Measurements from ENCODE around the gene ZFPM1. TPM values are rescaled to one million over a fixed set of nuclear protein-coding genes. Genes with fewer than 3 reads are reported as not detected.
A peak's percentile ranks its signal among the peaks of the same experiment; 100 is the strongest.

Gene ZFPM1
- 3.8 TPM for polyA plus RNA-seq (2013, experiment 1 of 2)
- polyA plus RNA-seq (2013, experiment 2 of 2) = 4.0 TPM

DNA sequence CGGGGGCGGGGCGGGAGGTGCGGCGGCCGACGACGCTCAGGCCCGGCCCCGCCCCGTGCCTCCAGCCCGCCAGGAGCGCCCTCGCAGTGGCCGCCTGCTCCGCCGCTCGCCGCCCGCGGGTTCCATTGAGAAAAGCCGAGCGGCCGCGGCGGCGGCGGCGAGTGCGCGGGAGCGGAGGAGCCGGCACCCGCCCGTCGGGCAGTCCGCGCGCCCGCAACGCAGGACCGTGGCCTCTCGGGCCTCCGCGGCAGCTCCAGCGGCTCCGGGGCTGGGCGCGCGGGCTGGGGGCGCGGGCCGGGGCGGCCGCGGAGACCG, at the start of gene ZFPM1:
Gene ZFPM1, plus strand, starts transcription at position 64 of the 315 bp plus-strand sequence. CDS start 359 bp downstream, outside the sequence.
- Histone ChIP-seq H4K91ac (ENCODE audit: low read depth, low read length, poor library complexity) (no peak within 1 kb of the TSS), H3K23ac (ENCODE audit: low read depth, low read length, poor library complexity) (peak within 1 kb of the TSS; percentile 85), H3K36me3 (replicated peaks in 1 of 2; ENCODE audit: control insufficient read depth in 2 of 2, insufficient read depth in 2 of 2, low read length in 2 of 2) (no peaks in the 10 kb centered on the region), H2BK12ac (ENCODE audit: low read length) (peak within 1 kb of the TSS; percentile 31), H2BK120ac (ENCODE audit: low read depth, low read length) (peak within 1 kb of the TSS; percentile 54), H2BK5ac (ENCODE audit: low read length) (peak within 1 kb of the TSS; percentile 16), H3K27ac (replicated peaks; ENCODE audit: low read length) (peak within 1 kb of the TSS; percentile 75), H2AFZ (ENCODE audit: low read length) (peak within 1 kb of the TSS; percentile 100), H3K4ac (ENCODE audit: low read length) (peak within 1 kb of the TSS; percentile 53), H3K4me3 (ENCODE audit: low read length in 2 of 2) (peak within 1 kb of the TSS; percentile 62 to 87), H3K18ac (ENCODE audit: low read length) (peak within 1 kb of the TSS; percentile 65), H3K9ac (ENCODE audit: low read depth, low read length, poor library complexity) (peak within 1 kb of the TSS; percentile 70), H2BK15ac (ENCODE audit: low read length) (peak within 1 kb of the TSS; percentile 94), H2AK5ac (ENCODE audit: low read depth, low read length) (peak within 1 kb of the TSS; percentile 83), H4K8ac (ENCODE audit: low read depth, low read length) (no peak within 1 kb of the TSS), H3K79me1 (ENCODE audit: low read depth, low read length) (peaks cover 8% of the 10 kb centered on the region), H3K9me3 (replicated peaks in 1 of 2; ENCODE audit: control insufficient read depth in 2 of 2, insufficient read depth in 1 of 2, low read depth in 1 of 2, low read length in 2 of 2) (no peaks in the 10 kb centered on the region), H3K27me3 (ENCODE audit: control insufficient read depth in 3 of 3, insufficient read depth in 3 of 3, low read depth in 1 of 3, low read length in 3 of 3) (peaks cover 14 to 52% (median 38%) of the 10 kb centered on the region in 3 experiments), H3K4me1 (ENCODE audit: control insufficient read depth in 2 of 2, insufficient read depth in 1 of 2, low read depth in 1 of 2, low read length in 2 of 2) (peaks cover 15 to 23% of the 10 kb centered on the region in 2 donors), H3K4me2 (ENCODE audit: insufficient read depth, low read length, poor library complexity, severe bottlenecking) (peak within 1 kb of the TSS; percentile 89), H3K14ac (ENCODE audit: low read length) (no peak within 1 kb of the TSS)
- no CpG with 5 or more reads among the region's 57 CpGs for WGBS, 2 donors (ENCODE audit: extremely low coverage in 2 of 2, insufficient read length in 2 of 2, insufficient replicate concordance in 1 of 2)
- DNase-seq (ENCODE audit: low spot score) = no peak

DNA sequence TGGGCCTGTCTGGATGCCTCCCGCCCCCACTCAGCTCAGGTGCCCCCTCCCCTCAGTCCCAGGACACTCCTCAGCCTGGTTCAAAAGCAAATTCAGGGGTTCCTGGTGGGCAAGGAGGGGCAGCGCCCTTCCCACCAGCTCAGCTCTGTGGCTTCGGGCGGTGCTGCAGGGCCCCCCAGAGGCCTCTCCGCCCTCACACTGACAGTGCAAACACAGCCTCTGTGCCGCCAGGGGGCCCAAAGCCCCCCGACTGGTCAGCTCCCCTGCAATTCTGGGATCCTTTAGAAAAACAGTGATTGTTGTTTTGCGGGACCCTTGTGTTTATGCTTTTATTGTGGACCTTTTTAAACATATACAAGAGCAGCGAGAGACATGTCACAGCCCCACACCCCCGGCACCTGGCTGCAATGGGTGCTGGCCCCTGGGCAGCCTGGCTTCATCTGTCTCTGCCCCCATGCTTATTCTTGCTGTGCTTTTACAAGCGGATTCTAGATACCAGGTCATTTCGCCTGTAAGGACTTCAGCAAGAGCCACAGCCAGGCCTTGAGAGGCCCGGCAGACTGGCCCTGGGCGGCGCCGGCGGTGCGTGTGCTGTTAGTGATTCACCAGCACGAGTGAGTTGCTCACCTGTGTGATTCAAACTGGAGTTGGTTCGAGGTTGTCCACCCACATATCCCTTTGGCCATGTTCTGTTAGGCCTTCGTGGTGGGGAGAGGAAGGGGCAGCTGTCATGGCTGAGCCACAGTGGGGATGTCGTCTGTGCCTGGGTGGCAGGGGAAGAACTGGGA, 49.1 kb upstream of the ZFPM1 start:
- H2BK15ac ChIP-seq (ENCODE audit: low read length) = no peak overlapping the region
- H2BK120ac ChIP-seq (ENCODE audit: low read depth, low read length) = no peak overlapping the region
- H3K27ac ChIP-seq (replicated peaks; ENCODE audit: low read length) = no peak overlapping the region
- no peaks in the 10 kb centered on the region for H3K4me1 ChIP-seq (ENCODE audit: control insufficient read depth in 2 of 2, insufficient read depth in 1 of 2, low read depth in 1 of 2, low read length in 2 of 2)
- no peak overlapping the region for H2AFZ ChIP-seq (ENCODE audit: low read length)
- H3K9me3 ChIP-seq (replicated peaks in 1 of 2; ENCODE audit: control insufficient read depth in 2 of 2, insufficient read depth in 1 of 2, low read depth in 1 of 2, low read length in 2 of 2) = peaks cover 0 to 2% of the 10 kb centered on the region in 2 donors
- no peak overlapping the region for H3K4ac ChIP-seq (ENCODE audit: low read length)
- no CpG with 5 or more reads among the region's 22 CpGs for WGBS, 2 donors (ENCODE audit: extremely low coverage in 2 of 2, insufficient read length in 2 of 2, insufficient replicate concordance in 1 of 2)
- H3K18ac ChIP-seq (ENCODE audit: low read length) = peak overlapping the region; percentile 83
- no peak overlapping the region for H4K8ac ChIP-seq (ENCODE audit: low read depth, low read length)
- H3K27me3 ChIP-seq (ENCODE audit: control insufficient read depth in 3 of 3, insufficient read depth in 3 of 3, low read depth in 1 of 3, low read length in 3 of 3) = peaks cover 0 to 23% (median 0%) of the 10 kb centered on the region in 3 experiments
- no peak overlapping the region for H2BK5ac ChIP-seq (ENCODE audit: low read length)
- H3K4me2 ChIP-seq (ENCODE audit: insufficient read depth, low read length, poor library complexity, severe bottlenecking) = no peak overlapping the region
- peak overlapping the region; percentile 30 for H3K9ac ChIP-seq (ENCODE audit: low read depth, low read length, poor library complexity)
- no peak overlapping the region for H3K14ac ChIP-seq (ENCODE audit: low read length)
- H2BK12ac ChIP-seq (ENCODE audit: low read length) = no peak overlapping the region
- peak overlapping the region; percentile 33 for H2AK5ac ChIP-seq (ENCODE audit: low read depth, low read length)
- H4K91ac ChIP-seq (ENCODE audit: low read depth, low read length, poor library complexity) = no peak overlapping the region
- DNase-seq (ENCODE audit: low spot score) = no peak
- peak overlapping the region; percentile 10 for H3K23ac ChIP-seq (ENCODE audit: low read depth, low read length, poor library complexity)
- H3K4me3 ChIP-seq (ENCODE audit: low read length in 2 of 2) = no peak overlapping the region
- no peaks in the 10 kb centered on the region for H3K36me3 ChIP-seq (replicated peaks in 1 of 2; ENCODE audit: control insufficient read depth in 2 of 2, insufficient read depth in 2 of 2, low read length in 2 of 2)
- no peaks in the 10 kb centered on the region for H3K79me1 ChIP-seq (ENCODE audit: low read depth, low read length)

DNA sequence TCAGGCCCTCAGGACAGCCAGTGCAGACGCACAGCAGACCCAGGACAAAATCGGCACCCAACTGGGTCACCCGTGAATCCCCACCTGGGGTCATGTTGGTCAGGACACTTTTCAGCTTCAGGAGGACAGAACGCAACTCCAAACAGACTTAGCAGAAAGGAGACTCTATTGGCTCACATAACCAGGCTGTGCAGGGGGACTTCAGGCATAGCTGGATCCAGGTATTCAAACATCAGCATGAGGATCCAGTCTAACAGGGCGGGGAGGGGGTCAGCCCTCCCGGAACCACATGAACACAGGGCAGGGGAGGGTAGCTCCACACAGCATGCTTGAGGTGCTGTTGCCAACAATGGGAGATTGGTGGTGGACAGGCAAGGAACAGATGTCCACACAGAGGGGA, 48.3 kb upstream of the ZFPM1 start:
- peak overlapping the region; percentile 54 for H2AK5ac ChIP-seq (ENCODE audit: low read depth, low read length)
- DNase-seq (ENCODE audit: low spot score) = no peak
- no peak overlapping the region for H2BK120ac ChIP-seq (ENCODE audit: low read depth, low read length)
- H3K9me3 ChIP-seq (replicated peaks in 1 of 2; ENCODE audit: control insufficient read depth in 2 of 2, insufficient read depth in 1 of 2, low read depth in 1 of 2, low read length in 2 of 2) = peaks cover 0 to 2% of the 10 kb centered on the region in 2 donors
- no peak overlapping the region for H2AFZ ChIP-seq (ENCODE audit: low read length)
- H3K9ac ChIP-seq (ENCODE audit: low read depth, low read length, poor library complexity) = no peak overlapping the region
- H3K27me3 ChIP-seq (ENCODE audit: control insufficient read depth in 3 of 3, insufficient read depth in 3 of 3, low read depth in 1 of 3, low read length in 3 of 3) = peaks cover 0 to 23% (median 0%) of the 10 kb centered on the region in 3 experiments
- no peaks in the 10 kb centered on the region for H3K4me1 ChIP-seq (ENCODE audit: control insufficient read depth in 2 of 2, insufficient read depth in 1 of 2, low read depth in 1 of 2, low read length in 2 of 2)
- H3K27ac ChIP-seq (replicated peaks; ENCODE audit: low read length) = no peak overlapping the region
- no peak overlapping the region for H3K23ac ChIP-seq (ENCODE audit: low read depth, low read length, poor library complexity)
- no peak overlapping the region for H4K8ac ChIP-seq (ENCODE audit: low read depth, low read length)
- H3K14ac ChIP-seq (ENCODE audit: low read length) = no peak overlapping the region
- H3K79me1 ChIP-seq (ENCODE audit: low read depth, low read length) = no peaks in the 10 kb centered on the region
- no peak overlapping the region for H3K4me3 ChIP-seq (ENCODE audit: low read length in 2 of 2)
- H2BK12ac ChIP-seq (ENCODE audit: low read length) = no peak overlapping the region
- H2BK15ac ChIP-seq (ENCODE audit: low read length) = peak overlapping the region; percentile 55
- H3K18ac ChIP-seq (ENCODE audit: low read length) = no peak overlapping the region
- no peaks in the 10 kb centered on the region for H3K36me3 ChIP-seq (replicated peaks in 1 of 2; ENCODE audit: control insufficient read depth in 2 of 2, insufficient read depth in 2 of 2, low read length in 2 of 2)
- peak overlapping the region; percentile 5 for H4K91ac ChIP-seq (ENCODE audit: low read depth, low read length, poor library complexity)
- WGBS, 2 donors (ENCODE audit: extremely low coverage in 2 of 2, insufficient read length in 2 of 2, insufficient replicate concordance in 1 of 2) = no CpG with 5 or more reads among the region's 6 CpGs
- H3K4me2 ChIP-seq (ENCODE audit: insufficient read depth, low read length, poor library complexity, severe bottlenecking) = no peak overlapping the region
- H3K4ac ChIP-seq (ENCODE audit: low read length) = no peak overlapping the region
- no peak overlapping the region for H2BK5ac ChIP-seq (ENCODE audit: low read length)

DNA sequence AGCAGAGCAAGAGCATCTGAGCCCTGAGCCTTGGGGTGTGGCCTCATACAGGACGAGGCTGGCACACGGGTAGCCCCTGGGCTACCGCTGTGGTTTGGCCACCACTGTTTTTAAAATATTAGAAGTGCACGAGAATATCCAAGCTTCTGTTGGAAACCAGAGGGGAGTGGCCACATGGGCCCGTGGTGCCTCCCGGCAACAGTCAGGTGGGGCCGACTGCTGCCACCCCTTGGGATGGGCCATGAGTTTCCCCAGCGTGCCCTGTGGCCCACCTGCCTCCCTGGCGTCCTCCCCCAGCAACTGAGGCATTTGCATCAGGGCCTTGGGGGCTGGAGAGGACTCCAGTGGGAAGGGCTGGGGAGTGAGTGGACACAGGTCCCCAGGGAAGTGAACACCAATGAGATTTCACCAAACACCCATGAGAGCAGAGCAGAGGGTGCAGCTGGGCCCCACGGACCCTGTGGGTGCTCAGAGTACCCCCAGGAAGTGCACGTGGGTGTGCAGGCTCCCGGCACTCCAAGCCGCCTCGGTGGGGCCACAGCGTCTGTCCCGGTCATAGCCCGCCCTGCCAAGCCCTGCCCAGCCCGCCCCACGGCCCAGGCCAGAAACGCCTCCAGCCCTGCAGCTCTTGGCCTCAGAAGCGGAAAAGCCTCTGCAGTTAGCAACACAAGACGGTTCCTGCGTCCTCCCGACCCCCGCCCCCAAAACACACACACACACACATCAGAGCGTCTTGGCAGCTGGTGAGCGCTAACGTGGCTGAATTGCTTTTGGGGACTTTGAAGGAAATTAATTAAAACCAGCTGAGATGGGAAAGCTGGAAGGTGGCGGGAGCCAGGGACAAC, 47.6 kb upstream of the ZFPM1 start:
- H2BK15ac ChIP-seq (ENCODE audit: low read length) = peak overlapping the region; percentile 55
- peak overlapping the region; percentile 26 for H4K8ac ChIP-seq (ENCODE audit: low read depth, low read length)
- no peak overlapping the region for H2BK120ac ChIP-seq (ENCODE audit: low read depth, low read length)
- peak overlapping the region; percentile 80 for H3K23ac ChIP-seq (ENCODE audit: low read depth, low read length, poor library complexity)
- no peak overlapping the region for H3K4me3 ChIP-seq (ENCODE audit: low read length in 2 of 2)
- H3K27ac ChIP-seq (replicated peaks; ENCODE audit: low read length) = no peak overlapping the region
- no peak overlapping the region for H3K4ac ChIP-seq (ENCODE audit: low read length)
- no CpG with 5 or more reads among the region's 29 CpGs for WGBS, 2 donors (ENCODE audit: extremely low coverage in 2 of 2, insufficient read length in 2 of 2, insufficient replicate concordance in 1 of 2)
- H3K36me3 ChIP-seq (replicated peaks in 1 of 2; ENCODE audit: control insufficient read depth in 2 of 2, insufficient read depth in 2 of 2, low read length in 2 of 2) = no peaks in the 10 kb centered on the region
- H2AK5ac ChIP-seq (ENCODE audit: low read depth, low read length) = peak overlapping the region; percentile 57
- no peak overlapping the region for H2BK12ac ChIP-seq (ENCODE audit: low read length)
- no peak overlapping the region for H3K18ac ChIP-seq (ENCODE audit: low read length)
- H2AFZ ChIP-seq (ENCODE audit: low read length) = no peak overlapping the region
- no peaks in the 10 kb centered on the region for H3K79me1 ChIP-seq (ENCODE audit: low read depth, low read length)
- H4K91ac ChIP-seq (ENCODE audit: low read depth, low read length, poor library complexity) = peak overlapping the region; percentile 5
- peak overlapping the region; percentile 53 for H3K9ac ChIP-seq (ENCODE audit: low read depth, low read length, poor library complexity)
- peak overlapping the region; percentile 60 for H3K14ac ChIP-seq (ENCODE audit: low read length)
- no peak for DNase-seq (ENCODE audit: low spot score)
- no peak overlapping the region for H2BK5ac ChIP-seq (ENCODE audit: low read length)
- peaks cover 0 to 2% of the 10 kb centered on the region in 2 donors for H3K9me3 ChIP-seq (replicated peaks in 1 of 2; ENCODE audit: control insufficient read depth in 2 of 2, insufficient read depth in 1 of 2, low read depth in 1 of 2, low read length in 2 of 2)
- H3K27me3 ChIP-seq (ENCODE audit: control insufficient read depth in 3 of 3, insufficient read depth in 3 of 3, low read depth in 1 of 3, low read length in 3 of 3) = peaks cover 0 to 23% (median 0%) of the 10 kb centered on the region in 3 experiments
- no peaks in the 10 kb centered on the region for H3K4me1 ChIP-seq (ENCODE audit: control insufficient read depth in 2 of 2, insufficient read depth in 1 of 2, low read depth in 1 of 2, low read length in 2 of 2)
- H3K4me2 ChIP-seq (ENCODE audit: insufficient read depth, low read length, poor library complexity, severe bottlenecking) = no peak overlapping the region
